Osteocyte (in vitro differentiated cells): ENCODE data around the gene FAM162A. TPM values are rescaled to one million over a fixed set of nuclear protein-coding genes. Genes with fewer than 3 reads are reported as not detected.

Experiments used
- DNase-seq: peaks from one replicate; pipeline ENCODE4 v3.0.0; 2021; ENCODE audit warnings: mixed read lengths; ENCODE audit not compliant: unreplicated experiment; ENCODE audit errors: extremely low spot score
- H3K27ac Mint-ChIP-seq: one replicate; pipeline ENCODE4 v1.8.0; 2021; ENCODE audit warnings: mild to moderate bottlenecking, mixed read lengths; ENCODE audit not compliant: unreplicated experiment
- H3K27me3 Mint-ChIP-seq: one replicate; pipeline ENCODE4 v1.8.0; 2021; ENCODE audit warnings: mixed read lengths; ENCODE audit not compliant: unreplicated experiment
- H3K36me3 Mint-ChIP-seq: one replicate; pipeline ENCODE4 v1.8.0; 2021; ENCODE audit warnings: mixed read lengths; ENCODE audit not compliant: unreplicated experiment
- H3K4me1 Mint-ChIP-seq: one replicate; pipeline ENCODE4 v1.8.0; 2021; ENCODE audit warnings: mixed read lengths; ENCODE audit not compliant: unreplicated experiment
- H3K4me3 Mint-ChIP-seq: one replicate; pipeline ENCODE4 v1.8.0; 2021; ENCODE audit warnings: mild to moderate bottlenecking, moderate library complexity, mixed read lengths; ENCODE audit not compliant: unreplicated experiment
- H3K9me3 Mint-ChIP-seq: one replicate; pipeline ENCODE4 v1.8.0; 2021; ENCODE audit warnings: mixed read lengths; ENCODE audit not compliant: unreplicated experiment
- CTCF ChIP-seq: fragments of 200-600 bp; sonication (generic); IDR thresholded peaks from 2 replicates; pipeline ENCODE4 v1.5.0; 2021; ENCODE audit warnings: antibody characterized with exemption, mild to moderate bottlenecking, moderate library complexity
- long read RNA-seq: library from polyadenylated mRNA; unstranded; transcript quantifications from one replicate; pipeline ENCODE4 v2.0.0, GENCODE V29; 2021
- total RNA-seq: library from RNA; stranded (reverse); gene quantifications from 2 replicates; pipeline ENCODE4 v1.2.1, GENCODE V29; 2021

The FAM162A gene
- total RNA-seq = 34.3 and 37.3 TPM in 2 replicates
- long read RNA-seq, transcript FAM162A-203 (5 exons, 3,052 nt) = major isoform, 23 of 26 reads
- long read RNA-seq, partial matches to known transcripts = 1 of 26 reads
- long read RNA-seq, other reads (novel, unspliced or antisense) = 2 of 26 reads

DNA sequence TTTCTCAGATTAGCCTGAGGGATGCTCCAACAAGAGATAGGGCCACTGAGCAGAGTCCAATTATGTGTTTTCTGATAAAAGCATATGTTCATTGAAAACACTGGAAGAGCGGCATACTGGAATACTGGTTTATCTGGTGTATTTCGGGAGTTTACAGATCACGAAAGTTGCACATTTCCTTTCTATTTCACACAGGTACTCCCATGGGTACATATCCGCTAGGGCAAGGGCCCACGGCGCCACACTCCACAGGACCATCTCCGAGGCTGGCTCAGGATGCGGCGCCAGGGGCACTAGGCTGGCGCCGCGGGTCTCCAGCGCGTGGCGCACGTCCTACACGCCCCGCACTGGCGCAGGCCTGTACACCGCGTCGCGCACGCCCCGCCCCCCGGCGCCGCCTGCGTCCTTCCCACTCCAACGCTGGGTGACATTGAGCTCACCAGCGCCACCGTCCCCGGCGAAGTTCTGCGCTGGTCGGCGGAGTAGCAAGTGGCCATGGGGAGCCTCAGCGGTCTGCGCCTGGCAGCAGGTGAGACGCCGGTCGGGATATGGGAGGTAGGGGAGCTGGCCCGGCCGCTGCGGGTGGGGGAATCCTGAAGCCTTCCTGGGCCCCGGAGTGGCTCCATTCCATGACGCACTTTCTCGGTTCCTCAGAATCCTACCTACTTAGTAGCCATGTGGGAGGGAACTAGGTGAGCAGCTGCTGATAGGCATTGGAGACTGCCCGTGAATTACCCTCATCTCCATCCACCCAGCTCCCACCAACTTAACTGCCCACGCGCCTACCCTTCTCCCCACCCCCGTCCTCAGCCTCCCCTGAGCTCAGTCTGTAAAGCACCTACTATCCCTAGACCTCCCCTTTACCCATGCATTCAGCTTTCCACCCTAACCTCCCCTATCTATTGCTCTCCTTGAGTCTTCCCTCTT, at the start of gene FAM162A:
FAM162A (plus strand) TSS at position 412 of the 927 bp plus-strand sequence; CDS start at position 496, 84 bp downstream.
- H3K36me3 Mint-ChIP-seq = no peaks in the 10 kb centered on the region
- peak; percentile 65 for TF ChIP-seq CTCF
- no peaks in the 10 kb centered on the region for H3K9me3 Mint-ChIP-seq
- peak within 1 kb of the TSS; percentile 95 for H3K27ac Mint-ChIP-seq
- H3K27me3 Mint-ChIP-seq = no peaks in the 10 kb centered on the region
- H3K4me3 Mint-ChIP-seq = peak within 1 kb of the TSS; percentile 90
- peaks cover 25% of the 10 kb centered on the region for H3K4me1 Mint-ChIP-seq
- DNase-seq = peak; percentile 96

DNA sequence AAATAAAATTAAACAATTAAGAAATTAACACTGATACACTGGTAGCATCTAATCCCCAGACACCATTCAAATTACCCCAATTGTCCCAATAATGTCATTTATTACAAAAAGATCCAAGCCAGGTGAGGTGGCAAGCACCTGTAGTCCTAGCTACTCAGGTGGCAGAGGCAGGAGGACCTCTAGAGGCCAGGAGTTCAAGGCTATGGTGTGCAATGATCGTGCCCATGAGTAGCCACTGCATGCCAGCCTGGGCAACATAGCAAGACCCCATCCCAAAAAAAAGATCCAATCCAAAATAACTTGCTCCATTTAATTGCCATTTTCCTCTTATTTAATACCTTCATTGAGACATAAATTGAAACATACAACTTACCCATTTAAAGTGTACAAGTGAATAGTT, 41.2 kb upstream of the FAM162A start:
- TF ChIP-seq CTCF = no peak
- peaks cover 11% of the 10 kb centered on the region for H3K27me3 Mint-ChIP-seq
- H3K4me3 Mint-ChIP-seq = no peak overlapping the region
- H3K9me3 Mint-ChIP-seq = peaks cover 14% of the 10 kb centered on the region
- H3K27ac Mint-ChIP-seq = no peak overlapping the region
- DNase-seq = no peak
- no peaks in the 10 kb centered on the region for H3K36me3 Mint-ChIP-seq
- no peaks in the 10 kb centered on the region for H3K4me1 Mint-ChIP-seq

- Mint-ChIP-seq H3K9me3 (peaks cover 17% of the 10 kb centered on the region), H3K36me3 (no peaks in the 10 kb centered on the region), H3K27me3 (peaks cover 9% of the 10 kb centered on the region), H3K4me1 (no peaks in the 10 kb centered on the region), H3K27ac (no peak overlapping the region), H3K4me3 (no peak overlapping the region)
- TF ChIP-seq CTCF = no peak
- no peak for DNase-seq
Observed at GRCh38 chr3:122343654-122344053, 40.3 kb upstream of the FAM162A start.

DNA sequence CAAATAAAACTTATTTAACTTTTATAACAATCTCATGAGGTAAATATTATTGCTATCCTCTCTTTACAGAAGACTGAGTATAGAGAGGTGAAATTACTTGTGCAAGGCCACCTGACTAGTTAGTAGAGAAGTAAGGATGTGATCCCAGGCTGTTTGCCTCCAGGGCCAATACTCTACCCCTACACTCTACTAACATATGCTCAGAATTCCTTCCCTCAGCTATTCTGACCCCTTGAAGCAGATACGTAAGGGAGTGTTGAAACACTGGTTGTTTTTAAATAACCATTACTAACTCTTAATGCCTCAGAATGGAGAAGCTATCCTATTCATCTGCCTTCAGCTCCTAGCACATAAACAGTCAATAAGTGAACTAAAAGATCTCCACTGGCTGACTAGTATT, 34.8 kb upstream of the FAM162A start:
- DNase-seq = no peak
- Mint-ChIP-seq H3K4me3 (no peak overlapping the region), H3K27ac (no peak overlapping the region), H3K4me1 (no peaks in the 10 kb centered on the region), H3K9me3 (peaks cover 10% of the 10 kb centered on the region), H3K36me3 (no peaks in the 10 kb centered on the region), H3K27me3 (peaks cover 3% of the 10 kb centered on the region)
- no peak for TF ChIP-seq CTCF

DNA sequence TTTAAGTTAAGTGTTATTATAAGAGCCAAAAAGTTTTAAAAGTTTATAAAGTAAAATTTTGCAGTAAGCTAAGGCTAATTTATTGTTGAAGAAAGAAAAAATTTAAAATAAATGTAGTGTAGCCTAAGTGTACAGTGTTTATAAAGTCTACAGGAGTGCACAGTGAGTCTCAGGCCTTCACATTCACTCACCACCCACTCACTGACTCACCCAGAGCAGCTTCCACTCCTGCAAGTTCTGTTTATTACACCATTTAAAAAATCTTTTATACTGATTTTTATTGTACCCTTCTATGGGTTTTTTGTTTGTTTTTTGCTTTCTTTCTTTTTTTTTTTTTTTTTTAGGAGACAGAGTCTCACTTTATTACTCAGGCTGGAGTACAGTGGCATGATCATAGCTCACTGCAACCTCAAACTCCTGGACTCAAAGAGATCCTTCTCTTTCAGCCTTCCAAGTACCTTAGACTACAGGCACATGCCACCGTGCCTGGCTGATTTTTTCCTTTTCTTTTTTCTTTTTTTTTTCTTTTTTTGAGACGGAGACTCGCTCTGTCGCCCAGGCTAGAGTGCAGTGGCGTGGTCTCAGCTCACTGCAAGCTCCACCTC, 33.1 kb upstream of the FAM162A start:
- Mint-ChIP-seq H3K4me3 (no peak overlapping the region), H3K9me3 (peaks cover 10% of the 10 kb centered on the region), H3K27ac (no peak overlapping the region), H3K27me3 (no peaks in the 10 kb centered on the region), H3K36me3 (no peaks in the 10 kb centered on the region), H3K4me1 (no peaks in the 10 kb centered on the region)
- no peak for DNase-seq
- TF ChIP-seq CTCF = no peak
